Ovary (tissue), 9 donors: Measurements from ENCODE around the gene LDLRAD4. TPM values are rescaled to one million over a fixed set of nuclear protein-coding genes. Genes with fewer than 3 reads are reported as not detected.

Source experiments
- DNase-seq, 5 donors: peaks; one replicate each; pipeline ENCODE4 v3.0.0-alpha.2; 2019 to 2020
- H3K27ac ChIP-seq, 2 donors: fragments of 200-600 bp; one replicate each; pipeline versions ENCODE4 v1.5.1 to v1.8.0; 2019 to 2022
- H3K27me3 ChIP-seq: fragments of 200-600 bp; one replicate; pipeline ENCODE4 v1.8.0; 2022
- H3K36me3 ChIP-seq: fragments of 200-600 bp; sonication (generic); one replicate; pipeline ENCODE4 v1.5.1; 2019
- H3K4me1 ChIP-seq: one replicate; pipeline ENCODE4 v1.8.1; 2013; ENCODE audit warnings: mild to moderate bottlenecking, moderate library complexity; ENCODE audit not compliant: insufficient read depth
- H3K4me3 ChIP-seq: fragments of 200-600 bp; sonication (generic); one replicate; pipeline ENCODE4 v1.5.1; 2017
- H3K9me3 ChIP-seq, 2 donors: fragments of 200-600 bp in 1 of 2; sonication (generic) in 1 of 2; one replicate each; pipeline versions ENCODE4 v1.5.1 to v1.8.1; 2013 to 2019; ENCODE audit warnings: mild to moderate bottlenecking in 1 of 2, moderate library complexity in 1 of 2
- CTCF ChIP-seq, 3 donors: fragments of 450-650 bp in 2 of 3; fragments of 200-600 bp in 1 of 3; IDR thresholded peaks; one replicate each; pipeline versions ENCODE4 v1.5.1 to v1.8.0; 2016 to 2022; ENCODE audit warnings: antibody characterized with exemption in 3 of 3, mild to moderate bottlenecking in 1 of 3
- EP300 ChIP-seq: sonication (generic); formaldehyde crosslinking; IDR thresholded peaks from one replicate; pipeline ENCODE4 v1.6.1; 2017; ENCODE audit warnings: antibody characterized with exemption
- POLR2A ChIP-seq: fragments of 450-650 bp; IDR thresholded peaks from one replicate; pipeline ENCODE4 v1.6.1; 2017; ENCODE audit warnings: antibody characterized with exemption, mild to moderate bottlenecking, moderate library complexity
- WGBS, 3 donors: extraction: QIAGEN DNeasy Blood & Tissue Kit in 1 of 3; methylation state at CpG; one replicate each; pipeline versions ENCODE4 v1.1.5 to v1.1.7; 2013 to 2017; 5-methylcytosine and 5-hydroxymethylcytosine counted together
- intact Hi-C, 4 donors: fragments of 100-400 bp; cut with DNase I; formaldehyde crosslinking; loops; one replicate each; pipeline versions ENCODE4 v1.11.0 to v1.15.1; 2022 to 2023
- polyA plus RNA-seq, 2 donors: library from polyadenylated mRNA; stranded (reverse); fragments of 200-250 nt in 1 of 2; fragments of 350-450 nt in 1 of 2; fragmentation: Illumina TruSeq in 1 of 2; extraction: RNeasy Lipid Tissue Mini Kit (QIAGEN cat#74804) in 1 of 2; gene quantifications; one replicate each; pipeline ENCODE4 v1.2.3, GENCODE V29; 2013 to 2014
- total RNA-seq, 7 donors: library from RNA; depleted of rRNA in 2 of 7; stranded (reverse); fragments of >200 nt in 2 of 7; fragmentation: NEBNext Ultra II Directional in 3 of 7; extraction: Animal tissue kit (Norgen Biotek cat#: 25700) in 3 of 7; gene quantifications; one replicate each; pipeline versions ENCODE4 v1.1.0 to v1.2.4, GENCODE V29; 2016 to 2023
- donor health status: DM: no; HTN: no; CAD: no; lungs with moderate emphysema.
- donor health status: DM: no; HTN: no; CAD: no.
- donor health status: Bipolar disorder and iron deficiency.
- donor health status: DM: yes; HTN: yes; CAD: no.
- donor health status: DM: no; HTN: no; CAD: no.
- donor health status: DM: yes; HTN: yes; CAD: no.

Gene LDLRAD4
- total and polyA plus RNA-seq, 9 donors, result 2.3 to 31.6 (median 8.3) TPM

- Histone ChIP-seq H3K9me3 (no peaks in the 10 kb centered on the region), H3K4me1 (no peaks in the 10 kb centered on the region)
Observed at GRCh38 chr18:13587001-13587400, 368.4 kb downstream of the LDLRAD4 start.

GRCh38 chr18:13587477-13587876, 368.9 kb downstream of the LDLRAD4 start:
- Histone ChIP-seq H3K27me3 (no peaks in the 10 kb centered on the region), H3K27ac (no peak overlapping the region), H3K36me3 (no peaks in the 10 kb centered on the region), H3K4me1 (no peaks in the 10 kb centered on the region), H3K4me3 (no peak overlapping the region), H3K9me3 (no peaks in the 10 kb centered on the region)
- DNase-seq, result no peak
- TF ChIP-seq EP300 (no peak), POLR2A (no peak), CTCF (IDR thresholded peaks at IDR 0.05) (no peak)
- 94 to 97% (median 95%) methylated on average over 3 of the region's 3 CpGs for WGBS, 3 donors
- intact Hi-C loops, result no loop called here

More at GRCh38 chr18:13587001-13587400, 368.4 kb downstream of the LDLRAD4 start:
- Histone ChIP-seq H3K27ac (no peak overlapping the region), H3K4me3 (no peak overlapping the region), H3K27me3 (no peaks in the 10 kb centered on the region), H3K36me3 (no peaks in the 10 kb centered on the region)
- TF ChIP-seq POLR2A (no peak), EP300 (no peak), CTCF (IDR thresholded peaks at IDR 0.05) (no peak)
- no peak for DNase-seq
- intact Hi-C loops, result no loop called here
- WGBS, 3 donors, result 97 to 100% (median 100%) methylated on average over 1 of the region's 1 CpG

- H3K27ac ChIP-seq, result no peak overlapping the region
- no peak for DNase-seq
- no peaks in the 10 kb centered on the region for H3K27me3 ChIP-seq
- H3K4me1 ChIP-seq, result no peaks in the 10 kb centered on the region
- TF ChIP-seq POLR2A, result no peak
- no peak for TF ChIP-seq EP300
- TF ChIP-seq CTCF (IDR thresholded peaks at IDR 0.05), result no peak
- intact Hi-C loops, result no loop called here
- no peaks in the 10 kb centered on the region for H3K9me3 ChIP-seq
- no peak overlapping the region for H3K4me3 ChIP-seq
- 86 to 87% (median 86%) methylated on average over 3 of the region's 3 CpGs for WGBS, 3 donors
- H3K36me3 ChIP-seq, result no peaks in the 10 kb centered on the region
Observed at GRCh38 chr18:13587937-13588336, 369.4 kb downstream of the LDLRAD4 start.

- Histone ChIP-seq H3K4me3 (no peak overlapping the region), H3K9me3 (no peaks in the 10 kb centered on the region), H3K4me1 (no peaks in the 10 kb centered on the region), H3K27ac (no peak overlapping the region), H3K36me3 (no peaks in the 10 kb centered on the region), H3K27me3 (no peaks in the 10 kb centered on the region)
- no peak for DNase-seq
- WGBS, 3 donors, result 89 to 91% (median 91%) methylated on average over 4 of the region's 4 CpGs
- TF ChIP-seq POLR2A, result no peak
- no peak for TF ChIP-seq CTCF (IDR thresholded peaks at IDR 0.05)
- no peak for TF ChIP-seq EP300
- intact Hi-C loops, result loop anchor here in 1 of 4 donors (1.0 kb wide), 1 partner anchor 28 kb away; no protein-coding TSS in a partner anchor
Observed at GRCh38 chr18:13589316-13589715, 370.8 kb downstream of the LDLRAD4 start.
